ENCODE measurements around the gene EHD2. TPM values are rescaled to one million over a fixed set of nuclear protein-coding genes. Genes with fewer than 3 reads are reported as not detected.

Gene EHD2
- polyA plus RNA-seq, 1 donor (not counting 4 experiments of a cell fraction or from before 2014, with no cell fraction given), result 23.7 TPM

GRCh38 chr19:47765523-47766358 is 52.5 kb downstream of the EHD2 start:
- Histone ChIP-seq H3K9me1 (ENCODE audit: control insufficient read depth, extremely low read depth, insufficient read depth, low read length) (no peaks in the 10 kb centered on the region), H3K9ac (ENCODE audit: control insufficient read depth, extremely low read depth, insufficient read depth, low read length) (no peak overlapping the region), H3K4me2 (ENCODE audit: control insufficient read depth, extremely low read depth, insufficient read depth, low read depth, low read length) (no peak overlapping the region), H3K79me2 (ENCODE audit: control insufficient read depth, insufficient read depth, low read length) (no peaks in the 10 kb centered on the region), H3K36me3 (ENCODE audit: control insufficient read depth in 2 of 2, extremely low read depth in 1 of 2, insufficient read depth in 2 of 2, low read length in 2 of 2) (no peaks in the 10 kb centered on the region), H3K27me3 (ENCODE audit: control insufficient read depth, extremely low read depth, insufficient read depth, low read length) (no peaks in the 10 kb centered on the region), H3K27ac (ENCODE audit: control insufficient read depth, insufficient read depth, low read length) (no peak overlapping the region), H2AFZ (ENCODE audit: control insufficient read depth, low read length) (no peak overlapping the region), H4K20me1 (ENCODE audit: control insufficient read depth, extremely low read depth, insufficient read depth, low read length) (no peaks in the 10 kb centered on the region), H3K4me1 (ENCODE audit: control insufficient read depth, extremely low read depth, insufficient read depth, low read length) (no peaks in the 10 kb centered on the region), H3K9me3 (ENCODE audit: control insufficient read depth, low read depth, low read length) (no peaks in the 10 kb centered on the region), H3K4me3 (ENCODE audit: control insufficient read depth in 2 of 3, extremely low read depth in 1 of 3, insufficient read depth in 2 of 3, low read depth in 1 of 3, low read length in 3 of 3) (no peak overlapping the region)
- no peak for FAIRE-seq
- peak; percentile 76 to 92 (median 84) for TF ChIP-seq CTCF (optimal IDR thresholded peaks at IDR 0.05 in 1 of 3, IDR thresholded peaks at IDR 0.05 in 1 of 3, conservative IDR thresholded peaks at IDR 0.05 in 1 of 3; ENCODE audit: extremely low read depth in 1 of 3, insufficient read depth in 2 of 3, low read length in 3 of 3)
- no peak for TF ChIP-seq EZH2 (IDR thresholded peaks at IDR 0.05; ENCODE audit: low read length)
- dilution Hi-C loops (cut with MboI; ENCODE audit: extremely low pct_ligation_motif_present, low sequenced_read_pairs), result no loop called here
- DNase-seq (ENCODE audit: low read depth, low spot score), result no peak

GRCh38 chr19:47766359-47766620 is 53.1 kb downstream of the EHD2 start:
- dilution Hi-C loops (cut with MboI; ENCODE audit: extremely low pct_ligation_motif_present, low sequenced_read_pairs), result no loop called here
- FAIRE-seq (no peak), DNase-seq (ENCODE audit: low read depth, low spot score) (no peak)
- Histone ChIP-seq H3K9ac (ENCODE audit: control insufficient read depth, extremely low read depth, insufficient read depth, low read length) (no peak overlapping the region), H3K79me2 (ENCODE audit: control insufficient read depth, insufficient read depth, low read length) (no peaks in the 10 kb centered on the region), H3K9me1 (ENCODE audit: control insufficient read depth, extremely low read depth, insufficient read depth, low read length) (no peaks in the 10 kb centered on the region), H3K27ac (ENCODE audit: control insufficient read depth, insufficient read depth, low read length) (no peak overlapping the region), H3K4me1 (ENCODE audit: control insufficient read depth, extremely low read depth, insufficient read depth, low read length) (no peaks in the 10 kb centered on the region), H2AFZ (ENCODE audit: control insufficient read depth, low read length) (no peak overlapping the region), H4K20me1 (ENCODE audit: control insufficient read depth, extremely low read depth, insufficient read depth, low read length) (no peaks in the 10 kb centered on the region), H3K4me2 (ENCODE audit: control insufficient read depth, extremely low read depth, insufficient read depth, low read depth, low read length) (no peak overlapping the region), H3K4me3 (ENCODE audit: control insufficient read depth in 2 of 3, extremely low read depth in 1 of 3, insufficient read depth in 2 of 3, low read depth in 1 of 3, low read length in 3 of 3) (no peak overlapping the region), H3K9me3 (ENCODE audit: control insufficient read depth, low read depth, low read length) (no peaks in the 10 kb centered on the region), H3K36me3 (ENCODE audit: control insufficient read depth in 2 of 2, extremely low read depth in 1 of 2, insufficient read depth in 2 of 2, low read length in 2 of 2) (no peaks in the 10 kb centered on the region), H3K27me3 (ENCODE audit: control insufficient read depth, extremely low read depth, insufficient read depth, low read length) (no peaks in the 10 kb centered on the region)
- TF ChIP-seq EZH2 (IDR thresholded peaks at IDR 0.05; ENCODE audit: low read length), result no peak
- TF ChIP-seq CTCF (optimal IDR thresholded peaks at IDR 0.05 in 1 of 3, IDR thresholded peaks at IDR 0.05 in 1 of 3, conservative IDR thresholded peaks at IDR 0.05 in 1 of 3; ENCODE audit: extremely low read depth in 1 of 3, insufficient read depth in 2 of 3, low read length in 3 of 3), result no peak
